GDM1 (cell line): Measurements from ENCODE around the gene YAF2.
"Not testable (repeated sequence)": the region's sequence is repeated elsewhere in the genome, so short reads cannot be mapped to it uniquely, and the experiment has no call there.

ENCODE experiments used
- DNase-seq: peaks from one replicate; lab custom pipeline; 2025; lab: John Stamatoyannopoulos, UW

The YAF2 gene

DNA sequence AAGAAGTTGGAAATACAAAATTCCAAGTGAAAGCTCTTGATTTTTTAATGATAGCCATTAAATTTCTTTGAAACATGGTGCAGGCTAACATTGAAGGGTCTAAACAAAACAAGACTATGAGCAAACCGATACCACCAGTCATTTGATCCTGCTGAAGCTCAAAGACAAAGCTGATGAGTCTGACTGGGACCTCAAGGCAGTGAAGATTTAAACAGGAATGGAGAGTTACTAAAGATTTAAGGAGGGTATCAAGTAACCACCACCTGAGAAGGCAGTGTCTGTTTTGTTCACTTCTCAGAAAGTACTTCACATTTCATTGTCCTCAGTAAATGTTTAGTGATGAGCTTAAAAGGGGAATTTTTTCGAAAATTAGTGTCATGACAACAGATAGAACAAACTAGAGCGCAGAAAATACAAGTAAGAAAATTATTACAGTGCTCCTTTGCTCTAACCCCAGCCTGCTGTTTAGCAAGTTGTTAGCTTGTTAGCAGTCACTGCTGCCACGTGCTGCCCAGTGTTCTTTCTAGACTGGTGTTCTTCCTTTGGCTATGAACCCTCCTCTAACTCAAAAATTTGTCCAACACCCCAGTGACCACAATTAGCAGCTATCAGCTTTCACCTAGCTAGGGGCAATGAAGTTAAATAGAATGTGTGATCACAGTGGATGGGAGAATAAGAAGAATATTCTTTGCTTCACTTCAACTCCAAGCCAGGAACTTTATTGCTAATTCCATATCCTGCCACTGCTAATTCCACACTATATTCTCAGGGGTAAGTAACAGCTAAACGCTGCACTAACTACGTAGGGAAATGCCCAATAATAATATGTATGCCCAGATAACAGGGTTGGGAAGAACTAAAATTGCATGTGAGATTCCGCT lies 41.1 kb downstream of the YAF2 start:
- no peak for DNase-seq

DNA sequence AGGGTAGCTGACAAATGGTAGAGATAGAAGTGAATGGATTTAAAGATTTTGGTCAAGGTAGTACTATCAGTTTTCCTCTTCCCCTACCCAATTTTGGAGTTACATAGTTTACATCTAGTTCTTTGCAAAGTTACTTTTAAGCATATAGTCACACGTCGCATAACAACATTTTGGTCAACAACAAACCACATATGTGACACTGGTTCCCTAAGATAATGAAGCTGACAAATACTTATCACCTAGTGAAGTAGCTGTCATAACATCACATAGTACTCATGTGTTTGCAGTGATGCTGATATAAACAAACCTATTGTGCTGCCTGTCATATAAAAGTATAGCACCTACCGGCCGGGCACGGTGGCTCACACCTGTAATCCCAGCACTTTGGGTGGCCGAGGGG lies 45.4 kb downstream of the YAF2 start:
- no peak for DNase-seq

DNA sequence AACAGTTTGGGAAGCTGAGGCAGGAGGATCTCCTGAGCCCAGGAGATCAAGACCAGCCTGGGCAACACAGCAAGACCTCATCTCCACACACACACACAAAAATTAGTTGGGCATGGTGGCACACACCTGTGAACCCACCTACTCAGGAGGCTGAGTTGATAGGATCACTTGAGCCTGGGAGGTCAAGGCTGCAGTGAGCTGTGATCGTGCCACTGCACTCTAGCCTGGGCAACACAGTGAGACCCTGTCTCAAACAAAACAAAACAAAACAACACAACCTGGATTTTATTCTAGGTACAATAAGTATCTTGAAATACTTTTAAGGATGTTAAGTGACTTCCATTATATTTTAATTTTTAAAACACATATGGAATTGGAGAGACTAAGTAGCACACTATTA lies 45.8 kb downstream of the YAF2 start:
- DNase-seq: no peak

DNA sequence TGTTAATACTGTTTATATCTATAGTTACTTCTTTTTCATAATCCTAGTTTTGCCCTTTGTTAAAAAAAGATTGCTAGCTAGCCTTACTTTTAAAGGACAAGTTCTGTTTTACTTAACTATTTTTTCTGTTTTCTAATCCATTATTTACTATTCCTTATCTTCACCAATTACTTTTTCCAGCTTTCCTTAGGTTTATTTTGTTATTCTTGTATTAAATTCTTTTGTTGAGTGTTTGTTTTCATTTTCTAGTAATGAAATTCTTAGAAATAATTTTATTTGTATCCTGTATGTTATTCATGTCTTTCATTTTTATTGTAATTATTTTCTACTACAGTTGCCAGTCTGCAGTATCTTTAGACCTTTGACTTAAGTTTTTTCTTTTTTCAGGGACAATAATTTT lies 47.7 kb downstream of the YAF2 start:
- no peak for DNase-seq

DNA sequence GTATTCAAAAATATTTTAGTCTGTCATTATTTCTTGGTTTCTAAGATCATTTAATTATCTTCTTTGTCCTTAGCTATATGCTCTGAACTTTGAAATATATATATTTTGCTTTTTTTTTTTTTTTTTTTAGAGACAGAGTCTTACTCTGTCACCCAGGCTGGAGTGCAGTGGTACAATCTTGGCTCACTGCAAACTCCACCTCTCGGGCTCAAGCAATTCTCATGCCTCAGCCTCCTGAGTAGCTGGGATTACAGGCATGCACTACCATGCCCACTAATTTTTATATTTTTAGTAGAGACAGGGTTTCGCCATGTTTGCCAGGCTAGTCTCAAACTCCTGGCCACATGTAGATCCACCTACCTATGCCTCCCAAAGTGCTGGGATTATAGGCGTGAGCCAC lies 49.8 kb downstream of the YAF2 start:
- not testable (repeated sequence) for DNase-seq

DNA sequence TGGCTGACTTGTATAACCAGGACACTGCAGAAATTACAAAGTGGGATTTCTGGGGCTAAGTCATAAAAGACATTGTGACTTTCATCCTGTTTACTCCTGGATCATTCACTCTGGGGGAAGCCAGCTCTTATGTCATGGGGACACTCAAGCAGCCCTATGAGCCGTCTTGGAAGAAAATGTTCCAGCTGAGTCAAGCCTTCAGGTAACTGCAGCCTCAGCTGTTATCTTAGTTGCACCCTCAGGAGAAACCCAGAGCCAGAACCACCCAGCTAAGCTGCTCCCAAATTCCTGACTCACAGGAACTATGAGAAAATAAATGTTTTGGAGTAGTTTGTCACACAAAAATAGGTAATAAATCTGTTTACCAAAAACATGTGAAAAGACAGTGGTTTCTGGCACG lies 50.2 kb downstream of the YAF2 start:
- no peak for DNase-seq

DNA sequence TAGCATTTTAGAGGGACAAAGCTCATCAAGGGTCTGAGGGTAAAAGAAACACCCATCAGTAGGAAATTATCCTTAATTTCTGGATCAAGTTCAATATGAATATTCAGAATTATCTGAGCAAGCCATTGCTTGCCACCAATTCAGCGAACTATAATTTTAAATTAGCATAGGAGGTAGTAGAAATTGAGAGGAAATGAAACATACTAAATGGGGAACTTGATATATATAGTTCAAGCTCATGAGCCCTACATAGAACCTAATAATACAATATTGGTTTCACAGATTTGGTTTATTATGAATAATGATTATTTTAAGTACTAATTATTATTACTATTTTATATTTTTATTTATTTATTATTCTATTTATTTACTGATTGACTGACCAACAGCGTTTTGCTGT lies 51.3 kb downstream of the YAF2 start:
- DNase-seq: no peak

DNA sequence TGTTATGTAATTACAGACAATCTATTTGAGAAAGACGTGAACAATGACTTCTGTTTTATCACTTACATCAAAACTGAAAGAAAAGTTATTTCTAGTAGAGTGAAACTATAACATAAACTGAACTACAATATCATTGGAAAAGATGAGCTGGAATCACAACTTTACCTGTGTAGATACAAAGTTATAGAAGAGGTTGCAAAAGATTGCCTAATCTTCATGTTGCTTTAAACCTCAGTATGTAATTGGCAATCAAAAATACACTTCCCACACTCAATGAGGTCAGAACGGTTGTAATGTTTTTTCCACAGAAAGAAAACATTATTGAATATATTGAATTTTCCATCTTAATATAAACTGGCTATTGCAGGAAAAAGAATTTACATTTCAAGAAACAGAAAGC lies 55.7 kb downstream of the YAF2 start:
- DNase-seq: no peak

DNA sequence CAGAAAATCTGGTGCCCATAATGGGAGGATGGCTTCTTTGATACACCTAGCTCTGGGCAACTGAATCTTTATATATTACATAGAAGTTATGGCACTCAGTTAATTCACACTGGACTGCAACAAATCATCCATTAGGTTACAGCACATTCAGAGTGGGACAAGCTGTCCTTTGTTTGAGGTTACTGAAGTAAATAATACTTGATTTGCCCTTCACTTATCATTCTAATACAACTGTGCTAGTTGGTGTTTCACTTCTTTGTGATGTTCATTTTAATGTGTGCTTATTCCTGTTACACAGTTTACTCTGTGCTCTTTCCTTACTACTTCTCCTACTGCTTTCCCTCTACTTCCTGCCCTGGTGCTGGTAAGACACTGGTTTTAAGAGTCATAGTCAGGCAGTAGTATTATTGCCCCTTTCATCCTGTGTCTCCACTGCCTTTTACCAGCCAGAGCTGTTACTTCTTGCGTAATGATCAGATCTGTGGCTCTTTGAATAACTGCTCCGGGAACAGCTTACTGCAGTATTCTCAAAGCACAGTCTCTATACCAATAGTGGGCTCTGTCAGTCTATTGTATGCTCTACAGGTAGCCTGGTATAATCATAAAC lies 57.0 kb downstream of the YAF2 start:
- DNase-seq: no peak

DNA sequence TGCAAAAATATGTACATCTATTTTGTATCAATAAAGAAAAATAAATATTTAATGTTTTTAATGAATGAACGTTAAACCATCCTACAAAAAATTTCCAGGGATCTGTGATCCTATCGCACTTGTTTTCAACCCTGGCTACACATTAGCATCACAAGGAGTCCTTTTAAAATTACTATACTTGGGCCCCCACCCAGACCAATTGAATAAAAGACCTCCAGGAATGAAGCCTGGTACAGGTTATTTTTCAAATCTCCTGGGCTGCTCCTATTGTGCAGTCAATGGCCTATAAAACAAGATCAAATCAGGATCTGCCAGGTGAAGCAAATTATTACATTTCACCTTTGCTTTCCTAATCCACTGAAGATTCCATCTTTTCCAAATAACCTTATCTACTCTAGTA lies 59.9 kb downstream of the YAF2 start:
- no peak for DNase-seq

DNA sequence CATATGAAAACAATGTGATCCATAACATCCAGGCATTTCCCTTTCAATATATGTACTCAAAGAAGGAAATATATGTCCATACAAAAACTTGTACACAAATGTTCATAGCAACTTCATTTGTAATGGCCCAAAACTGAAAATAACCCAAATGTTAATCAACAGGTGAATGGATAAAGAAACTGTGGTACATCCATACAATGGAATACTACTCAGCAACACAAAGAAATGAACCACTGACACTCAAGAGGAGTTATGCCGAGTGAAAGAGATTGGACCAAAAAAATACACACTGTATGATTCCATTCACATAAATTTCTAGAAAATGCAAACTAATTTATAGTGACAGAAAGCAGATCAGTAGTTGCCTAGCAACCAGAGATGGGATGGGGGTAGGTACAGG lies 63.1 kb downstream of the YAF2 start:
- DNase-seq: no peak

DNA sequence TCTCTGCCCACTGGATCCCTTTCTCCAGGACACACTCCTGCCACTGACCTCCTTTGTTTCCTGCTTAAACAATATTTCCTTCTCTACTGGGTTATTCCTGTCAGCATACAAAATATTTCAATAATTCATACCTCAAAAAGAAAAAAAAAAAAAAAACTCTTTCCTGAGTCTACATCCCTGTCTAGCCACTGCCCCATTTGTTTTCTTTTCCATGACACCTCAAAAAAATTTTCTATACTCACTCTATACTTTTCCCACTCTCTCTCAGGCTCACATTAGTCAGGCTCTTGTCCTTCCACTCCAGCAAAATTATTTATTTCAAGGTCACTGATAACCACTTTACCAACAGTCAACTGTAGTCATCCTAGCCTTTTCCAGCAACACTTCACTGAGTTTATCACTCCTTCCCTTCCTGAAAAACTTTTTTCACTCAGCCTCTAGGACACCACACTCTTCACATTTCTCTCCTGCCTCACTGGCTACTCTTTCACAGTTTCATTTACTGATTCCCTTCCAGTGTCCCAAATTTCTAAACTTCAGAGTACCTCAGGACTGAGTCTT lies 64.0 kb downstream of the YAF2 start:
- no peak for DNase-seq

DNA sequence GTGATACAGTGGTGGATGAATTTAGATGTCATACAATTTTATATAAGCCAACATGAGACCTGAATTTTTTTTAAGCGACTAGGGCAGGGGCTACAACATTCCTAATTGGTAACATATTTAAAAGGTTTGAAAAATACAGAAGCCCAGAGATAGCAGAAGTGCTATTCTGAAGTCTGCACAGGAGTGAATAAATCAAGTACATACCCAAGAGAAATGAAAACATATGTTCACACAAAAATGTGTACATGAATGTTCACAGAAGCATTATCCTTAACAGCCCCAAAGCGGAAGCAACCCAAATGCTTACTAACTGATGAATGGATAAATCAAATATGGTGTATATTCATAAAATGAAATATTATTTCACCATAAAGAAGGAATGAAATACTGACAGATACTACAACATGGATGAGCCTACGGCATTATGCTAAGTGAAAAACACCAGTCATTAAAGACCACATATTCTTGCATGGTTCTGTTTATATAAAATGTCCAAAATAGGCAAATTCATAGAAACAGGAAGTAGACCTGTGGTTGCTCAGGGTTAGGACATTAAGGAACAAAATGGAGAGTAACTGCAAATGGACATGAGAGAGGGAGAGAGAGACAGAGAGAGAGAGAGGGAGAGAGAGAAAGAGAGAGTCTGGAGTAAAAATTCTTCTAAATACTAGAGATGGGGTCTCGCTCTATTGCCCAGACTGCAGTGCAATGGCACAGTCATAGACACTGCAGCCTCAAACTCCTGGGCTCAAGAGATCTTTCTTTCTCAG lies 65.4 kb downstream of the YAF2 start:
- no peak for DNase-seq

DNA sequence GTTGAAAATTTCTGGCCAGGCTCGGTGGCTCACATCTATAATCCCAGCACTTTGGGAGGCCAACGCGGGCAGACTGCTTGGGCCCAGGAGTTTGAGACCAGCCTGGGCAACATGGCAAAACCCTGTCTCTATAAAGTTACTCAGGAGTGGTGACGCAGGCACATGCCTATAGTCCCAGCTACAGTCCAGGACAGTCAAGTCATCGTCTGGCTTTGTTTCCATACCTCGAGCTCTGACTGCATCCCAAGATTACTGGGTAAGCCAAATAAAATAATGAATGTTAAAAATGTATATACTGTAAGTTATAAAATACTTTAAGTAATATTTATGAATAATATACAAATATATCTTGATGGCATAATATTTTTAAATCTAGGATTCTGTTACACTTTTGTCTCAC lies 70.3 kb downstream of the YAF2 start:
- DNase-seq: no peak

DNA sequence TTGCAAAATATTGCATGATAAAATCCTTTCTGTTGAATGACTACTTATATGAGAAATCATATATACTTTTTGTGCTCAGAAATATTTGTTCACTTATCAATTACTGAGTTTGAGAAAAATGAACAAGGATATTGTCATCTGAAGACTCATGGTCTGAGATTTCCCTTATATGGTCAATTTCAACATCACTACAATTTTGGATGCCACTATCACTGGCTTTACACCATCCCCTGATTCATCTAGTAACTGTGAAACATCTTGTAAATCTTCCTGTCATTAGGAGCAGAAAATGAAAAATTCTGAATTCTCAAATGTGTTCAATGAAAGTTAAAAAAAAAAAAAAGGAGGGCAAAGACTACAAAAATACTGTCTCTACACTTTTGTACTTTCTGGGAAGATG lies 71.5 kb downstream of the YAF2 start:
- no peak for DNase-seq

DNA sequence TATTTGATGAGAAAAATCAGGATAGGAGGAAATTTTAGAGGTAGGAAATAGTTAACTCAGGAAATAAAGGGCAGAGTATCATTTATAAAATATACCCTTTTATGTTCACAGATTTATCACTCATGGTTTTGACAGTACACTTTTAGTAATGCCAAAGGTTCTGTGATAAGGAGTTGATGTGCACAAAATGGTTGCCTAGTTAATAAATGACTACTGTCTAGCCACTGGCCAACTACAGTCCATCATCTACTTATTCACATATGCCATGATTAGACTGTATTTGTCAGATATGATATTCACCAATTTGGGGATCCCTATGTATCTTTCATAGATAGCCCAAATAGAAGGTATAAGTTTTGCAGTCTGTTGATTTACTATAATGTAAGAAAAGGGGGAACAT lies 74.1 kb downstream of the YAF2 start:
- no peak for DNase-seq

DNA sequence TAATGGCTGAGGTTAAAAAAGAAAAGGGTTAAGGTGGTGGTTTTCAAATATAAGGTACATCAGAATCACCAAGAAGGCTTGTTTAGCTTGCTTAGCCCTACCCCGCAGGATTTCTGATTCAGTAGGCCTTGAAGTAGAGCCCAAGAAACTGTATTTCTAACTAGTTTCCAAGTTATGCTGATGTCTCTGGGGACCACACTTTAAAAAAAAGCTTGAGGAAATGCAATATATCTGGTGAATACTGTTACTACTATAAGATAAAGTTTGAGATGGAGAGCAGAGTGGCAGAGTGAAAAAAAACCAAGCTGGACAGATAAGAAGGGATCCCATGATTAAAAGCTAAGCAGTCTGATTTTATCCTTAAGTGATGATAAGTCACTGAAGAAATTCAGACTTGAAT lies 75.1 kb downstream of the YAF2 start:
- DNase-seq: no peak

DNA sequence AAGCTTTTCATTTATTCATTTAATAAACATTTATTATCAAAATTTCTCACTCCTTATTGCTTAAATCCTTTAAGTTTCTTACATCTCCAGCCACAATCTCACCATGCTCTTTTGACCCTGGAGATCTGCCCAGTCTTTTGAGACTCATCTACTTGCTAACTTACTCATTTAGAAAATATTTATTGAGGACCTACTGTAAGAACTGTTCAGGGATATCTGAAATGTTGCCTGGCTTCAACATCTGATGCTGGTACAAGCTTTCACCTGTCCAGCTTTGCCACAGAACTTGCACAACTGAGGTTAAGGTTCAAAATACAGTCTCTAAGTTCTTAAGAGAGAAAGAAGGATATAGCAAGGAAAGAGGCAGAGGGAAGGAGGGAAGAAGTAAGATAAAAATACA lies 75.9 kb downstream of the YAF2 start:
- no peak for DNase-seq

DNA sequence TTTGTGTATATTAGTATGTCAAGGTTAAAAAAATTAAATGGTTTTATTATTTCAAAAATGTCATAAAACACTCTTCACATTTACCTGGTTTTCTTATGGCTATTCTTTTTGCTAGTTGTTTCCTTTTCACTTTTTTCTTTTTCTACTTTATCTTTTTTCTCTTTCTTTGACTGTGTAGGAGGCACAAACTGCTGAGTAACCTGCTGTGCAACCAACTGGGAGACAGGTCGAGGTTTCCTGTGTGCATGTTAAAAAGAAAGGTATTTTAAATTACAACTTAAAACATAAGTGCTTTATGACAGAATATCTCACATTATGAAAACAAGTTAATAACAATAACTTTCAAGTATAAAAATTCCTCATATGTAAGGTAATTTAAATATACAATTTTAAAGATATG lies 76.5 kb downstream of the YAF2 start:
- no peak for DNase-seq

DNA sequence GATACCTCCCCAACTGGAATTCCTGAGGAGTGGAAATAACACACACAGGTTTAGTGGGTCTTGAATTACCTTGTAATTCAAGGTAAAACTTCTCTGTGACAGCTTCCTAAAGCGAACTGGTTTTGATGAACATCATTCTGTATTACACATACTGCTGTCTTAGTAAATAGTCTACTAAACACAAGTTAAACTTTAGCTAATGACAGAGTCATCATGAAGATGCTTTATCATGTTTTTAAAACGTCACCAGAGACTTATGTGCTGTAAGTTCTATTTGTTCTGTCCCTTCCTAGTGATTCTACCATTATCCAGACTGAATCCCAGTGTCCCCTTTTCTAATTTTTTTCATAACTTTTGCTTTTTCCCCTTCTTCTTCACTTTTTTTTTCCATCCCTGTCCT lies 81.8 kb downstream of the YAF2 start:
- no peak for DNase-seq

DNA sequence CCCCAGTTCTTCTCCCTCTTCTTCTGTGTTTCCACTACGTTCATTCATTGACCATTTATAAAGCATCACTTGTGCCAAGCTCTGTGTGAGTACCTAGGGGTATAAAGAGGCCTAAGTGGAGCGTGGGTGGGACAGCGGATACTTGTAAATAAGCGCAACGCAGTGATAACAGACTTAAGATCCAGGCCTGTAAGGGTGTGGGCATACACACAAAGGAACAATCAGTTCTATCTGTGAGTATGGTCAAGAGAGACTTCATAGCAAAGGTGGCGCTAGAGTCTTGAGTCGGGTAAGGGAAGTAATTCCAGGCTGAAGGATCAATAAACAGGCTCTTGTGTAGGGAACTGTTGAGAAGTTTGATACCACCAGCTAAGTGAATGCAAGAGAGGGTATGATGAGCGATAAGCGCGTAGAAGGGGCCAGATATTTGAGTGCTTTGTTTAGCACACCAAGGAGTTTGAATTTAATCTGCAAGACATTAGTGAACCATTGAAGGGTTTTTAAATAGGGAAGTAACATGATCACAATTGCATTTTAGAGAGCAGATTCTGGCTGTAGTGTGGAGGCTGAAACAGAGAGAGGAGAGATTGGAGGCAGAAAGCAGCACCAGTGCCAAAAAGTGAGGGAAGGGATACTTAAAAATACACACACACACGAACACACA lies 92.4 kb downstream of the YAF2 start:
- no peak for DNase-seq

DNA sequence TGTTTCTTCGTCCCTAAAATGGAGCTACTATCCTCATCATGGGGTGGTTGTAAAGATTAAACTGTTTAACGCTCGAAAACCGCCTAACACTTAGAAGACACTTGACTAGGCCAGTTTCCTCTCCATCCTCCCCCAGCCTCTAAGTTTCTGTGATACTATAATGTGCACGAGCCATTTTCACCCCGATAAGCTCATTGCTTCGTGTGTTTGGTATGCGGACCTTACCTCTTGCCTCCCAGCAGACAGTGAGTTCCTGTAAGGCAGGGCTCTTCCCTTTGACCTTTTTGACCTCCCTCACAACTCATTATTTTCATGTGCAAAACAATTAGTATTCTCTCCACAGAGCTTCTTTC lies 92.9 kb downstream of the YAF2 start:
- no peak for DNase-seq
